ENCODE results near the gene SLC9C2. TPM values are rescaled to one million over a fixed set of nuclear protein-coding genes. Genes with fewer than 3 reads are reported as not detected.
"Not testable (repeated sequence)": the region's sequence is repeated elsewhere in the genome, so short reads cannot be mapped to it uniquely, and the experiment has no call there.

The SLC9C2 gene
- total RNA-seq, 1 experiment from 2014 or later: not detected

DNA sequence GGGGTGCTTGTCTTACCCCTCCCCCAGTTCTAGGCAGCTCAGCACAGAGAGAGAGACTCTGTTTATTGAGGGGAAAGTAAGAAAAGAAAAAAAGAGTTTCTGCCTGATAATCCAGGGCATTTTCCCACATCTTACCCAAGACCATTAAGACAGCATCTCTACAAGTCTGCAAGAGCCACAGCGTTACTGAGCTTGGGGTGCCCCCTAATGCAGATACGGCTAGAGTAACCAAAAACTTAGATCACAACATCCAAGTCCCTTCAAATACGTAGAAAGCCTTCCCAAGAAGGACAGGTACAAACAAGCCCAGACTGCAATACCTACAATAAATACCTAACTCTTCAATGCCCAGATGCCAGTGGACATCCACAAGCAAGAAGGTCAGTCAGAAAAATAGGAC, 26.0 kb upstream of the SLC9C2 start:
- BruUV-seq (replicated peaks): no TSS peak
- peak; percentile 15 for DNase-seq
- no peak overlapping the region for H3K27ac Mint-ChIP-seq (ENCODE audit: unreplicated experiment)
- CTCF ChIA-PET: no interaction called here
- H3K27me3 Mint-ChIP-seq (ENCODE audit: unreplicated experiment): no peaks in the 10 kb centered on the region
- H3K9me3 Mint-ChIP-seq (ENCODE audit: low read depth, unreplicated experiment): no peaks in the 10 kb centered on the region
- no peaks in the 10 kb centered on the region for H3K36me3 Mint-ChIP-seq (ENCODE audit: insufficient read depth, unreplicated experiment)
- TF ChIP-seq, protein P1, sequence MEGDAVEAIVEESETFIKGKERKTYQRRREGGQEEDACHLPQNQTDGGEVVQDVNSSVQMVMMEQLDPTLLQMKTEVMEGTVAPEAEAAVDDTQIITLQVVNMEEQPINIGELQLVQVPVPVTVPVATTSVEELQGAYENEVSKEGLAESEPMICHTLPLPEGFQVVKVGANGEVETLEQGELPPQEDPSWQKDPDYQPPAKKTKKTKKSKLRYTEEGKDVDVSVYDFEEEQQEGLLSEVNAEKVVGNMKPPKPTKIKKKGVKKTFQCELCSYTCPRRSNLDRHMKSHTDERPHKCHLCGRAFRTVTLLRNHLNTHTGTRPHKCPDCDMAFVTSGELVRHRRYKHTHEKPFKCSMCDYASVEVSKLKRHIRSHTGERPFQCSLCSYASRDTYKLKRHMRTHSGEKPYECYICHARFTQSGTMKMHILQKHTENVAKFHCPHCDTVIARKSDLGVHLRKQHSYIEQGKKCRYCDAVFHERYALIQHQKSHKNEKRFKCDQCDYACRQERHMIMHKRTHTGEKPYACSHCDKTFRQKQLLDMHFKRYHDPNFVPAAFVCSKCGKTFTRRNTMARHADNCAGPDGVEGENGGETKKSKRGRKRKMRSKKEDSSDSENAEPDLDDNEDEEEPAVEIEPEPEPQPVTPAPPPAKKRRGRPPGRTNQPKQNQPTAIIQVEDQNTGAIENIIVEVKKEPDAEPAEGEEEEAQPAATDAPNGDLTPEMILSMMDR (IDR thresholded peaks at IDR 0.05; ENCODE audit: unreplicated experiment): no peak
- H3K4me1 Mint-ChIP-seq (ENCODE audit: low read depth, unreplicated experiment): no peaks in the 10 kb centered on the region
- intact Hi-C loops (cut with micrococcal nuclease; ENCODE audit: unreplicated experiment): no loop called here
- H3K4me3 Mint-ChIP-seq (ENCODE audit: low read depth, unreplicated experiment): no peak overlapping the region

DNA sequence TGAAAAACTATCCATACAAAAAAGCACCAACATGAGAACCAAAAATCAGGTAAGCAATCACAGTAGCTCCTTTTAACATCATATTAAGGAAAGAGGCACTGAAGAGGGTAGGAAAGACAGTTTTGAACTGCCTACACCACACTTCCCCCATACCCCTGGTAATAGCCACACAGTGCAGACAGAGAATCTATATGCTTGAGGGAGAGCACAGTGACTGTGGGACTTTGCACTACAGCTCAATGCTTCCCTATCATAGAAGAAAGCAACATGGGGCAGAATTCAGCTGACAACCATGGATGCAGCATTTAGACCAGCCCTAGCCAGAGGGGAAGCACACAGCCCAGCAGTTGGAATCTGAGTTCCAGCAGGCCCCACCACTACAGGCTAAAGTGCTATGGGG, 24.4 kb upstream of the SLC9C2 start:
- Mint-ChIP-seq H3K4me3 (ENCODE audit: low read depth, unreplicated experiment) (no peak overlapping the region), H3K27ac (ENCODE audit: unreplicated experiment) (no peak overlapping the region), H3K9me3 (ENCODE audit: low read depth, unreplicated experiment) (peaks cover 2% of the 10 kb centered on the region), H3K4me1 (ENCODE audit: low read depth, unreplicated experiment) (no peaks in the 10 kb centered on the region), H3K27me3 (ENCODE audit: unreplicated experiment) (no peaks in the 10 kb centered on the region), H3K36me3 (ENCODE audit: insufficient read depth, unreplicated experiment) (no peaks in the 10 kb centered on the region)
- intact Hi-C loops (cut with micrococcal nuclease; ENCODE audit: unreplicated experiment): no loop called here
- DNase-seq: no peak
- CTCF ChIA-PET: interaction anchor here (0.5 to 0.6 kb wide), 2 partner anchors 120 to 215 kb away, joined by 4 read pairs; no protein-coding TSS in a partner anchor
- TF ChIP-seq, protein P1 (IDR thresholded peaks at IDR 0.05; ENCODE audit: unreplicated experiment): no peak
- no TSS peak for BruUV-seq (replicated peaks)

DNA sequence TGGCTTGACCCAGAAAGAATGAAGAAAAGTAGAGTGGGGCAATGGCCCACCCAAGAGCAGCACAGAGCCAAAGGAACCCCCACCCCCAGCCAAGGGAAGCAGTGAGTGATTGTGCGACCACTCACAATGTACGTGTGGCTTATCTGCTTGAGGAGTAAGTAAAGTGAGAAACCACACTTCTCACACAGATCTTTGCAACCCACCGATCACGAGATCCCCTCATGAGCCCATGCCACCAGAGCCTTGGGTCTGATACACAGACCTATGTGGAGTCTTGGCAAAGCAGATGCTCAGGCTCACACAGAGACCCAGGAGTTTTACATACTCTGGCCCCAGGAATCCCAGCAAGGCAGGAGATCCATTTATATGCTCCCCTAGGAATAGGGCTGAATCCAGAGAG, 14.0 kb upstream of the SLC9C2 start:
- no peak overlapping the region for H3K27ac Mint-ChIP-seq (ENCODE audit: unreplicated experiment)
- H3K27me3 Mint-ChIP-seq (ENCODE audit: unreplicated experiment): peaks cover 12% of the 10 kb centered on the region
- TF ChIP-seq, protein P1 (IDR thresholded peaks at IDR 0.05; ENCODE audit: unreplicated experiment): no peak
- BruUV-seq (replicated peaks): no TSS peak
- no peaks in the 10 kb centered on the region for H3K4me1 Mint-ChIP-seq (ENCODE audit: low read depth, unreplicated experiment)
- no peaks in the 10 kb centered on the region for H3K36me3 Mint-ChIP-seq (ENCODE audit: insufficient read depth, unreplicated experiment)
- DNase-seq: no peak
- no peak overlapping the region for H3K4me3 Mint-ChIP-seq (ENCODE audit: low read depth, unreplicated experiment)
- peaks cover 6% of the 10 kb centered on the region for H3K9me3 Mint-ChIP-seq (ENCODE audit: low read depth, unreplicated experiment)
- intact Hi-C loops (cut with micrococcal nuclease; ENCODE audit: unreplicated experiment): no loop called here
- CTCF ChIA-PET: no interaction called here

DNA sequence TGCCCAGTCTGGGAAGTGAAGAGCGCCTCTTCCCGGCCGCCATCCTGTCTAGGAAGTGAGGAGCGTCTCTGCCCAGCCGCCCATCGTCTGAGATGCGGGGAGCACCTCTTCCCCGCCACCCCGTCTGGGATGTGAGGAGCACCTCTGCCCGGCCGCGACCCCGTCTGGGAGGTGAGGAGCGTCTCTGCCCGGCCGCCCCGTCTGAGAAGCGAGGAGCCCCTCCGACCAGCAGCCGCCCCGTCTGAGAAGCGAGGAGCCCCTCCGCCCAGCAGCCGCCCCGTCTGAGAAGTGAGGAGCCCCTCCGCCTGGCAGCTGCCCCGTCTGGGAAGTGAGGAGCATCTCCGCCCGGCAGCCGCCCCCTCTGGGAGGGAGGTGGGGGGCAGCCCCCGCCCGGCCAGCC, 10.2 kb upstream of the SLC9C2 start:
- H3K4me1 Mint-ChIP-seq (ENCODE audit: low read depth, unreplicated experiment); CTCF ChIA-PET; H3K27ac Mint-ChIP-seq (ENCODE audit: unreplicated experiment); H3K9me3 Mint-ChIP-seq (ENCODE audit: low read depth, unreplicated experiment); H3K4me3 Mint-ChIP-seq (ENCODE audit: low read depth, unreplicated experiment); H3K36me3 Mint-ChIP-seq (ENCODE audit: insufficient read depth, unreplicated experiment); H3K27me3 Mint-ChIP-seq (ENCODE audit: unreplicated experiment); intact Hi-C loops (cut with micrococcal nuclease; ENCODE audit: unreplicated experiment); DNase-seq; BruUV-seq (replicated peaks): not testable (repeated sequence)

DNA sequence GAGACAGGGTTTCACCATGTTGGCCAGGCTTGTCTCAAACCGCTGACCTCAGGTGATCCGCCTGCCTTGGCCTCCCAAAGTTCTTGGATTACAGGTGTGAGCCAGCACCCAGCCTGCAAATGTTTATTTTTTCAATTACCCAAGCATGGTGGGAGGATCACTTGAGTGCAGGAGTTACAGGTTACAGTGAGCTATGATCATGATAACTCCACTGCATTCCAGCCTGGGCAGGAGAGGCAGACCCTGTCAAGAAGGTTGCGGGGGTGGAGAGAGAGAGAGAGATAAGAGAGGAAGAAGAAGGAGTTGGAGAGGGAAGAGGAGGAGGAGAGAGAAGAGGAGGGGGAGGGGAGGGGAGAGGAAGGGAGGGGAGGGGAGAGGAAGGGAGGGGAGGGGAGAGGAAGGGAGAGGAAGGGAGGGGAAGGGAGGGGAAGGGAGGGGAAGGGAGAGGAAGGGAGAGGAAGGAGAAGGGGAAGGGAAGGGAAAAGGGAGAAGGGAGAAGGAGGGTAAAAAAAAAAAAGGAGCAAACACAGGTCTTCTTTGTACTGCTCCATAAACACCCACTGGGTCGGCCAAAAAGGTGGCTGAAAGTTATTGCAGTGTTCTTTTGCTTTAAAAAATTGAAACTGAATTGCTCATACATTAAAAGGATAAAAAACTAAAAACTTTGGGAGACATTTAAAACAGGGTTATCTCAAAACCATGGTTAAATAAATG, 5.8 kb upstream of the SLC9C2 start:
- H3K4me3 Mint-ChIP-seq (ENCODE audit: low read depth, unreplicated experiment): no peak overlapping the region
- DNase-seq: no peak
- no peaks in the 10 kb centered on the region for H3K36me3 Mint-ChIP-seq (ENCODE audit: insufficient read depth, unreplicated experiment)
- CTCF ChIA-PET: interaction anchor here (0.6 kb wide), 1 partner anchor 416 kb away, joined by 3 read pairs; no protein-coding TSS in a partner anchor
- peaks cover 2% of the 10 kb centered on the region for H3K9me3 Mint-ChIP-seq (ENCODE audit: low read depth, unreplicated experiment)
- no TSS peak for BruUV-seq (replicated peaks)
- intact Hi-C loops (cut with micrococcal nuclease; ENCODE audit: unreplicated experiment): no loop called here
- TF ChIP-seq, protein P1 (IDR thresholded peaks at IDR 0.05; ENCODE audit: unreplicated experiment): no peak
- no peak overlapping the region for H3K27ac Mint-ChIP-seq (ENCODE audit: unreplicated experiment)
- H3K4me1 Mint-ChIP-seq (ENCODE audit: low read depth, unreplicated experiment): no peaks in the 10 kb centered on the region
- H3K27me3 Mint-ChIP-seq (ENCODE audit: unreplicated experiment): no peaks in the 10 kb centered on the region

Data from Calu3 (cell line).